Posterior vena cava (tissue), 2 donors: ENCODE results near the gene JUP. TPM values are rescaled to one million over a fixed set of nuclear protein-coding genes. Genes with fewer than 3 reads are reported as not detected.

Experiments used
- DNase-seq: peaks from one replicate; pipeline ENCODE4 v3.0.0-alpha.2; 2020; ENCODE audit warnings: low spot score
- intact Hi-C, 2 donors: fragments of 100-400 bp; cut with DNase I; formaldehyde crosslinking; loops; one replicate each; pipeline versions ENCODE4 v1.14.1 to v1.14.2; 2022 to 2023
- total RNA-seq, 2 donors: library from RNA; stranded (reverse); fragmentation: NEBNext Ultra II Directional; extraction: Animal tissue kit (Norgen Biotek cat#: 25700); gene quantifications; one replicate each; pipeline ENCODE4 v1.2.1, GENCODE V29; 2021
- donor health status: DM: yes; HTN: yes; CAD: no.
- donor health status: DM: yes; HTN: yes; CAD: no.

Gene JUP
- total RNA-seq, 2 donors from 2014 or later: 14.6 to 21.2 TPM

GRCh38 chr17:41734139-41734948 lies 52.2 kb downstream of the JUP start, which contains the start of gene HAP1:
TSS of gene HAP1 (minus strand) at chr17:41734643. CDS start at chr17:41734634, 9 bp downstream.
- intact Hi-C loops: no loop called here
- peak; percentile 82 for DNase-seq

- intact Hi-C loops: no loop called here
- no peak for DNase-seq
These were observed 53.0 kb downstream of the JUP start for GRCh38 chr17:41733348-41734138.

- intact Hi-C loops: no loop called here
These were observed 54.7 kb downstream of the JUP start for GRCh38 chr17:41731836-41732235.

GRCh38 chr17:41730479-41730878 lies 56.0 kb downstream of the JUP start:
- intact Hi-C loops: no loop called here
- DNase-seq: no peak

More at GRCh38 chr17:41731836-41732235, 54.7 kb downstream of the JUP start:
- no peak for DNase-seq

- intact Hi-C loops: no loop called here
- DNase-seq: no peak
These were observed 58.5 kb downstream of the JUP start for GRCh38 chr17:41728056-41728455.

- intact Hi-C loops: no loop called here
- no peak for DNase-seq
These were observed 61.4 kb downstream of the JUP start for GRCh38 chr17:41725134-41725533.

GRCh38 chr17:41724476-41725050 lies 61.9 kb downstream of the JUP start:
- intact Hi-C loops: no loop called here

GRCh38 chr17:41723801-41724475 lies 62.6 kb downstream of the JUP start:
- no peak for DNase-seq
- intact Hi-C loops: no loop called here

More at GRCh38 chr17:41724476-41725050, 61.9 kb downstream of the JUP start:
- no peak for DNase-seq

- DNase-seq: no peak
- intact Hi-C loops: no loop called here
These were observed 64.3 kb downstream of the JUP start for GRCh38 chr17:41722231-41722630.

- intact Hi-C loops: no loop called here
- no peak for DNase-seq
These were observed 68.2 kb downstream of the JUP start for GRCh38 chr17:41718287-41718645.

- intact Hi-C loops: no loop called here
These were observed 68.9 kb downstream of the JUP start for GRCh38 chr17:41717408-41718286.

GRCh38 chr17:41711669-41712400 lies 74.7 kb downstream of the JUP start, which contains the start of gene GAST:
TSS of gene GAST (plus strand) at chr17:41712331. CDS start at chr17:41715437, 3,106 bp downstream.
- intact Hi-C loops: no loop called here
- no peak for DNase-seq

More at GRCh38 chr17:41717408-41718286, 68.9 kb downstream of the JUP start:
- DNase-seq: no peak

- no peak for DNase-seq
- intact Hi-C loops: no loop called here
These were observed 75.9 kb downstream of the JUP start for GRCh38 chr17:41710472-41711090.

- intact Hi-C loops: no loop called here
These were observed 78.5 kb downstream of the JUP start for GRCh38 chr17:41707803-41708669.

GRCh38 chr17:41705271-41705991 lies 81.1 kb downstream of the JUP start:
- intact Hi-C loops: no loop called here
- DNase-seq: no peak

More at GRCh38 chr17:41707803-41708669, 78.5 kb downstream of the JUP start:
- DNase-seq: no peak
